CMK (cell line): ENCODE measurements around the gene TEX28.
"Not testable (repeated sequence)": the region's sequence is repeated elsewhere in the genome, so short reads cannot be mapped to it uniquely, and the experiment has no call there.

ENCODE experiments used
- DNase-seq: peaks from one replicate; pipeline ENCODE4 v3.0.0-alpha.2; 2010; ENCODE audit warnings: low read depth

TEX28 gene

GRCh38 chrX:154294791-154295574 lies at the start of gene TEX28:
Gene TEX28 (minus strand): TSS chrX:154295124. CDS start chrX:154292117, 3,007 bp downstream.
- no peak for DNase-seq

GRCh38 chrX:154343620-154344019 lies 48.7 kb upstream of the TEX28 start:
- not testable (repeated sequence) for DNase-seq

GRCh38 chrX:154343063-154343462 lies 48.1 kb upstream of the TEX28 start:
- not testable (repeated sequence) for DNase-seq

- DNase-seq, result not testable (repeated sequence)
These were observed 46.7 kb upstream of the TEX28 start for GRCh38 chrX:154341399-154342298.

- no peak for DNase-seq
These were observed 39.6 kb upstream of the TEX28 start for GRCh38 chrX:154334496-154334895.

- DNase-seq, result no peak
These were observed 38.9 kb upstream of the TEX28 start for GRCh38 chrX:154333837-154334271.

- DNase-seq, result no peak
These were observed 38.2 kb upstream of the TEX28 start for GRCh38 chrX:154333116-154333515.

GRCh38 chrX:154332561-154332960 lies 37.6 kb upstream of the TEX28 start:
- DNase-seq, result no peak

GRCh38 chrX:154329294-154329693 lies 34.4 kb upstream of the TEX28 start:
- no peak for DNase-seq

- no peak for DNase-seq
These were observed 33.7 kb upstream of the TEX28 start for GRCh38 chrX:154328646-154329045.

GRCh38 chrX:154327038-154327820 lies 32.3 kb upstream of the TEX28 start:
- DNase-seq, result no peak

- DNase-seq, result no peak
These were observed 30.6 kb upstream of the TEX28 start for GRCh38 chrX:154325541-154325940.

- DNase-seq, result no peak
These were observed 28.6 kb upstream of the TEX28 start for GRCh38 chrX:154323537-154323936.

- no peak for DNase-seq
These were observed 28.0 kb upstream of the TEX28 start for GRCh38 chrX:154322890-154323289.

GRCh38 chrX:154321594-154321993 lies 26.7 kb upstream of the TEX28 start:
- no peak for DNase-seq

GRCh38 chrX:154321152-154321551 lies 26.2 kb upstream of the TEX28 start:
- no peak for DNase-seq

- no peak for DNase-seq
These were observed 25.5 kb upstream of the TEX28 start for GRCh38 chrX:154320406-154320805.

GRCh38 chrX:154317391-154317995 lies 22.6 kb upstream of the TEX28 start:
- no peak for DNase-seq

- no peak for DNase-seq
These were observed 20.5 kb upstream of the TEX28 start for GRCh38 chrX:154315416-154315815.

- no peak for DNase-seq
These were observed 18.2 kb upstream of the TEX28 start for GRCh38 chrX:154313147-154313546.

GRCh38 chrX:154312116-154312515 lies 17.2 kb upstream of the TEX28 start:
- DNase-seq, result no peak
